DND-41 (cell line): ENCODE results near the gene KCNK4.

Source experiments
- ATAC-seq: fragments of 200-7000 bp; cut with Tn5 transposase; 3 replicates; pipeline ENCODE4 v1.9.1; 2021; ENCODE audit warnings: low read depth; ENCODE audit not compliant: insufficient read depth
- DNase-seq: peaks from one replicate; pipeline ENCODE4 v3.0.0-alpha.2; 2020
- H2AFZ ChIP-seq: 2 replicates; pipeline ENCODE4 v1.6.0; 2012; ENCODE audit warnings: low read depth, low read length
- H3K27ac ChIP-seq: 2 replicates; pipeline ENCODE4 v1.5.1; 2012; ENCODE audit warnings: low read length, inconsistent platforms
- H3K27me3 ChIP-seq: fragments of 200-600 bp; sonication (generic); 2 replicates; pipeline ENCODE4 v1.6.0; 2012; ENCODE audit warnings: low read length, mild to moderate bottlenecking, inconsistent platforms; ENCODE audit not compliant: insufficient read depth, poor library complexity
- H3K36me3 ChIP-seq: 2 replicates; pipeline ENCODE4 v1.5.1; 2012; ENCODE audit warnings: low read length, inconsistent platforms; ENCODE audit not compliant: insufficient read depth
- H3K4me1 ChIP-seq: 2 replicates; pipeline ENCODE4 v1.5.1; 2012; ENCODE audit warnings: mild to moderate bottlenecking, low read length; ENCODE audit not compliant: insufficient read depth
- H3K4me2 ChIP-seq: 2 replicates; pipeline ENCODE4 v1.6.0; 2012; ENCODE audit warnings: mild to moderate bottlenecking, moderate library complexity, low read length, inconsistent platforms; ENCODE audit not compliant: insufficient read depth
- H3K4me3 ChIP-seq, 2 experiments: fragments of 200-600 bp in 1 of 2; shearing (Covaris generic) in 1 of 2; 2 replicates each; pipeline ENCODE4 v1.5.1; 2012 to 2016; ENCODE audit warnings: inconsistent platforms in 2 of 2, low read length in 2 of 2, mild to moderate bottlenecking in 2 of 2, low read depth in 1 of 2, moderate library complexity in 1 of 2
- H3K79me2 ChIP-seq: 2 replicates; pipeline ENCODE4 v1.6.0; 2012; ENCODE audit warnings: low read length, inconsistent platforms; ENCODE audit not compliant: insufficient read depth
- H3K9ac ChIP-seq: 2 replicates; pipeline ENCODE4 v1.6.0; 2012; ENCODE audit warnings: low read depth, mild to moderate bottlenecking, inconsistent platforms, low read length, moderate library complexity
- H3K9me3 ChIP-seq: 2 replicates; pipeline ENCODE4 v1.5.1; 2012; ENCODE audit warnings: low read length, moderate library complexity, mild to moderate bottlenecking, inconsistent platforms; ENCODE audit not compliant: insufficient read depth, severe bottlenecking
- H4K20me1 ChIP-seq: 2 replicates; pipeline ENCODE4 v1.6.0; 2012; ENCODE audit warnings: low read length; ENCODE audit not compliant: insufficient read depth
- EZH2 ChIP-seq: IDR thresholded peaks from 3 replicates; pipeline ENCODE4 v1.6.1; 2012; ENCODE audit warnings: borderline replicate concordance, low read depth, mild to moderate bottlenecking, moderate library complexity, low read length, inconsistent platforms; ENCODE audit not compliant: severe bottlenecking
- TF ChIP-seq, protein P1 (sequence below): IDR thresholded peaks from 2 replicates; pipeline ENCODE4 v1.5.1; 2012; ENCODE audit warnings: borderline replicate concordance, low read length, moderate library complexity, mild to moderate bottlenecking; ENCODE audit not compliant: poor library complexity, severe bottlenecking; ENCODE audit errors: extremely low read depth

KCNK4 gene

DNA sequence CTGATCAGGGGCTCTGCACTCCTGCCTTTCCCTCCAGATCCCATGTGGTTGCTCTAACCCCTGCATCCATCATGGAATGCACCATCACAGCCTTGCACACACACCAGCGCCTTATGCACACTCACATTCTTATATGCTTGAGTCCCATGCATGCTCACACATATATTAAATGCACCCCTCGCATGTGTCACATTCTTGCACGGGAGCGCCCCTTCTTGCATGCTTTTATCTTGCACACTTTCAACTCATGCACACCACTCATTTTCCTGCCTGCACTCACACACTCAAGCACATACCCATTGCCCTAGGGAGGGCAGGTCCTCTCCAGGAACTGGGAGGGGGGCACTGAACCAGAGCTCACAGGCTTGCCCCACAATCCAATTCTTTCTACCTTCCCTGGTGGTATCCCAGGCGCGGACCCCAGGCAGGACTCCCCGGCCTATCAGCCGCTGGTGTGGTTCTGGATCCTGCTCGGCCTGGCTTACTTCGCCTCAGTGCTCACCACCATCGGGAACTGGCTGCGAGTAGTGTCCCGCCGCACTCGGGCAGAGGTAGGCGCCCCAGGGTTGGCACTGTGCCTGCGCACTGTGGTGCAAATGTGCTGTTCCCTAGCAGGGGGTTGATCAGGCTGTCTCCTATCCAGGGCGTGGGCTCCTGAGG, 6.7 kb downstream of the KCNK4 start:
- no peak overlapping the region for H3K9ac ChIP-seq
- H2AFZ ChIP-seq: no peak overlapping the region
- no peak overlapping the region for H3K4me3 ChIP-seq
- peaks cover 9% of the 10 kb centered on the region for H3K4me1 ChIP-seq
- peaks cover 16% of the 10 kb centered on the region for H3K27me3 ChIP-seq
- peaks cover 4% of the 10 kb centered on the region; the same call in 1 of the 2 replicates for H4K20me1 ChIP-seq
- H3K36me3 ChIP-seq: no peaks in the 10 kb centered on the region
- no peak for DNase-seq
- no peak overlapping the region for H3K4me2 ChIP-seq
- no peak overlapping the region for H3K27ac ChIP-seq
- ATAC-seq: no peak
- TF ChIP-seq, protein P1, sequence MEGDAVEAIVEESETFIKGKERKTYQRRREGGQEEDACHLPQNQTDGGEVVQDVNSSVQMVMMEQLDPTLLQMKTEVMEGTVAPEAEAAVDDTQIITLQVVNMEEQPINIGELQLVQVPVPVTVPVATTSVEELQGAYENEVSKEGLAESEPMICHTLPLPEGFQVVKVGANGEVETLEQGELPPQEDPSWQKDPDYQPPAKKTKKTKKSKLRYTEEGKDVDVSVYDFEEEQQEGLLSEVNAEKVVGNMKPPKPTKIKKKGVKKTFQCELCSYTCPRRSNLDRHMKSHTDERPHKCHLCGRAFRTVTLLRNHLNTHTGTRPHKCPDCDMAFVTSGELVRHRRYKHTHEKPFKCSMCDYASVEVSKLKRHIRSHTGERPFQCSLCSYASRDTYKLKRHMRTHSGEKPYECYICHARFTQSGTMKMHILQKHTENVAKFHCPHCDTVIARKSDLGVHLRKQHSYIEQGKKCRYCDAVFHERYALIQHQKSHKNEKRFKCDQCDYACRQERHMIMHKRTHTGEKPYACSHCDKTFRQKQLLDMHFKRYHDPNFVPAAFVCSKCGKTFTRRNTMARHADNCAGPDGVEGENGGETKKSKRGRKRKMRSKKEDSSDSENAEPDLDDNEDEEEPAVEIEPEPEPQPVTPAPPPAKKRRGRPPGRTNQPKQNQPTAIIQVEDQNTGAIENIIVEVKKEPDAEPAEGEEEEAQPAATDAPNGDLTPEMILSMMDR: no peak
- TF ChIP-seq EZH2: no peak
- H3K9me3 ChIP-seq: no peaks in the 10 kb centered on the region
- H3K79me2 ChIP-seq: no peaks in the 10 kb centered on the region

DNA sequence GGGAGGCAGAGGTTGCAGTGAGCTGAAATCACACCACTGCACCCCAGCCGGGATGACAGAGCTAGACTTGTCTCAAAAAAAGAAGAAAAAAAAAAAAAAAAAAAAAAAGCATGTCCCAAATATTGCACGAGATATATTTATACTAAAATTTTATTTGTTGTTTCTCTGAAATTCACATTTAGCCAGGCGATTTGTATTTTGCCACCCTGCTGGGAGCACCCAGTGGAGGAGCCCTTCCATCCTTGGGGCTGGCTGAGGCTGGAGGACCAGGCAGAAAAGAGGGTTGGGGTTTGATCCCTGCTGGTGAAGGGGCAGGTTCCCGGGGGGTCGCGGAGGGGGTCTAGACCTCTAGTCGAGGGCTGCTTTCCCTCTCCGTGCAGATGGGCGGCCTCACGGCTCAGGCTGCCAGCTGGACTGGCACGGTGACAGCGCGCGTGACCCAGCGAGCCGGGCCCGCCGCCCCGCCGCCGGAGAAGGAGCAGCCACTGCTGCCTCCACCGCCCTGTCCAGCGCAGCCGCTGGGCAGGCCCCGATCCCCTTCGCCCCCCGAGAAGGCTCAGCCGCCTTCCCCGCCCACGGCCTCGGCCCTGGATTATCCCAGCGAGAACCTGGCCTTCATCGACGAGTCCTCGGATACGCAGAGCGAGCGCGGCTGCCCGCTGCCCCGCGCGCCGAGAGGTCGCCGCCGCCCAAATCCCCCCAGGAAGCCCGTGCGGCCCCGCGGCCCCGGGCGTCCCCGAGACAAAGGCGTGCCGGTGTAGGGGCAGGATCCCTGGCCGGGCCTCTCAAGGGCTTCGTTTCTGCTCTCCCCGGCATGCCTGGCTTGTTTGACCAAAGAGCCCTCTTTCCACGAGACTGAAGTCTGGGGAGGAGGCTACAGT, 8.1 kb downstream of the KCNK4 start:
- H3K27me3 ChIP-seq: peaks cover 16% of the 10 kb centered on the region
- H2AFZ ChIP-seq: no peak overlapping the region
- TF ChIP-seq EZH2: no peak
- TF ChIP-seq, protein P1: no peak
- no peak overlapping the region for H3K9ac ChIP-seq
- 0 out of 2 replicates have a peak, but pooled peaks cover 7% of the 10 kb centered on the region for H4K20me1 ChIP-seq
- no peak overlapping the region for H3K4me2 ChIP-seq
- no peaks in the 10 kb centered on the region for H3K36me3 ChIP-seq
- H3K4me1 ChIP-seq: peaks cover 17% of the 10 kb centered on the region
- ATAC-seq (no peak), DNase-seq (no peak)
- no peak overlapping the region for H3K4me3 ChIP-seq
- no peaks in the 10 kb centered on the region for H3K79me2 ChIP-seq
- no peak overlapping the region for H3K27ac ChIP-seq
- no peaks in the 10 kb centered on the region for H3K9me3 ChIP-seq

DNA sequence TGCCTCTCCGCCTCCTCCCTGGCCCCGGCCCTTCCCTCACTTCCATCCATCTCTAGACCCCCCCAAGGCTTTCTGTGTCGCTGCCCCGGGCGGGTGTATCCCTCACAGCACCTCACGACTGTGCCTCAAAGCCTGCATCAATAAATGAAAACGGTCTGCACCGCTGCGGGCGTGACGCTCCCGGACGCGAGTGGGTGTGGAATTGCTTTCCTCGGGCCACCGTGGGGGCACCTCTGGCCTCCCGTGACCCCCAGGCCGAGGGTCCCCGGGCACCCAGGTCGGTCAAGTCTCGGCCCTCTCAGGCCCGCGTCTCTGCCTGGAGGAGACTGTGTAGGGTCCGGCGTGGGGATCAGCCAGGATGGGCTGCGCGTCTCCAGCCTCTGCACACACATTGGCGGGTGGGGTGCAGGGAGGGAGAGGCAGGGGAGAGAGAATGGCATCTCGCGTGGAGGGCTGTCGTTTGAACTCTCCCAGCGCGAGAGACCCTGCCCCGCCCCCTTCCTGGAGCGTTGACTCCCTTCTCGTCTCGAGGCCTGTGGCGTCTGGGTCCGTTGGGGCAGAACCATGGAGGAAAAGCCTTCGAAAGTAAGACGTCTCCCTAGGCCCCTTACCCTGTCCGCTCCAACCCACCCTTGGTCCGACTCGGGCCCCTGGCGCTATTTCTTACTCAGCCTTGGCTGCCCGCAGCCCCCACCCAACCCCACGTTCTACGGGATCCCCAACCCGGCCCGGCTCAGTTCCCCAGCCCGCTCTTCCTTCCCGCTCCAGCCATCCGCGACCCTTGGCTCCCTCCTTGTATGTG, 8.9 kb downstream of the KCNK4 start, which contains the start of gene CATSPERZ:
CATSPERZ (plus strand) TSS at position 512 of the 802 bp plus-strand sequence; CDS start at position 565, 53 bp downstream.
- Histone ChIP-seq H3K4me1 (peaks cover 23% of the 10 kb centered on the region), H3K4me3 (peak within 1 kb of the TSS in 1 of 2 experiments; percentile 50; a peak in 2 of 4 replicates), H3K9me3 (no peaks in the 10 kb centered on the region), H3K9ac (peak within 1 kb of the TSS; percentile 29), H3K36me3 (no peaks in the 10 kb centered on the region), H3K27me3 (peaks cover 16% of the 10 kb centered on the region), H4K20me1 (0 out of 2 replicates have a peak, but pooled peaks cover 7% of the 10 kb centered on the region), H3K79me2 (no peaks in the 10 kb centered on the region), H3K27ac (no peak within 1 kb of the TSS), H2AFZ (peak within 1 kb of the TSS; percentile 64), H3K4me2 (peak within 1 kb of the TSS; percentile 61)
- no peak for ATAC-seq
- DNase-seq: no peak
- TF ChIP-seq, protein P1: no peak
